OCI-LY7 (cell line): Measurements from ENCODE around the gene ACTL7B.
"Not testable (repeated sequence)": the region's sequence is repeated elsewhere in the genome, so short reads cannot be mapped to it uniquely, and the experiment has no call there.

ENCODE experiments used
- EZH2phosphoT487 ChIP-seq: fragments of 200-600 bp; sonication (generic); IDR thresholded peaks from 2 replicates; pipeline ENCODE4 v1.6.1; 2018; ENCODE audit warnings: low read depth, borderline replicate concordance, mild to moderate bottlenecking, mixed run types, antibody characterized with exemption, low read length, moderate library complexity, mixed read lengths
- TF ChIP-seq, protein P1 (sequence below): fragments of 200-600 bp; sonication (generic); conservative IDR thresholded peaks from 2 replicates; pipeline ENCODE4 v1.5.1; 2014; ENCODE audit warnings: mild to moderate bottlenecking, antibody characterized with exemption, low read length, moderate library complexity, mixed read lengths

DNA sequence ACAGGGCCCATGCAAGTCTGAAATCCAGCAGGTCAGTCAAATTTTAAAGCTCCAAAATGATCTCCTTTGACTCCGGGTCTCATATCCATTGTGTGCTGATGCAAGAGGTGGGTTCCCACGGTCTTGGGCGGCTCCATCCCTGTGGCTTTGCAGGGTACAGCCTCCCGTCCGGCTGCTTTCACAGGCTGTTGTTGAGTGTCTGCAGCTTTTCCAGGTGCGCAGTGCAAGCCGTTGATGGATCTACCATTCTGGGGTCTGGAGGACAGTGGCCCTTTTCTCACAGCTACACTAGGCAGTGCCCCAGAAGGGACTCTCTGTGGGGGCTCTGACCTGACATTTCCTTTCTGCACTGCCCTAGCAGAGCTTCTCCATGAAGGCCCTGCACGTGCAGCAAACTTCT is 7.5 kb downstream of the ACTL7B start:
- TF ChIP-seq, protein P1, sequence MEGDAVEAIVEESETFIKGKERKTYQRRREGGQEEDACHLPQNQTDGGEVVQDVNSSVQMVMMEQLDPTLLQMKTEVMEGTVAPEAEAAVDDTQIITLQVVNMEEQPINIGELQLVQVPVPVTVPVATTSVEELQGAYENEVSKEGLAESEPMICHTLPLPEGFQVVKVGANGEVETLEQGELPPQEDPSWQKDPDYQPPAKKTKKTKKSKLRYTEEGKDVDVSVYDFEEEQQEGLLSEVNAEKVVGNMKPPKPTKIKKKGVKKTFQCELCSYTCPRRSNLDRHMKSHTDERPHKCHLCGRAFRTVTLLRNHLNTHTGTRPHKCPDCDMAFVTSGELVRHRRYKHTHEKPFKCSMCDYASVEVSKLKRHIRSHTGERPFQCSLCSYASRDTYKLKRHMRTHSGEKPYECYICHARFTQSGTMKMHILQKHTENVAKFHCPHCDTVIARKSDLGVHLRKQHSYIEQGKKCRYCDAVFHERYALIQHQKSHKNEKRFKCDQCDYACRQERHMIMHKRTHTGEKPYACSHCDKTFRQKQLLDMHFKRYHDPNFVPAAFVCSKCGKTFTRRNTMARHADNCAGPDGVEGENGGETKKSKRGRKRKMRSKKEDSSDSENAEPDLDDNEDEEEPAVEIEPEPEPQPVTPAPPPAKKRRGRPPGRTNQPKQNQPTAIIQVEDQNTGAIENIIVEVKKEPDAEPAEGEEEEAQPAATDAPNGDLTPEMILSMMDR = not testable (repeated sequence)
- TF ChIP-seq EZH2phosphoT487 = not testable (repeated sequence)
